ENCODE data around the gene RNPS1. TPM values are rescaled to one million over a fixed set of nuclear protein-coding genes. Genes with fewer than 3 reads are reported as not detected.

RNPS1 gene
- total RNA-seq, 1 experiment from 2014 or later, result 131 TPM

- H3K9ac ChIP-seq (ENCODE audit: low read length), result no peak overlapping the region
- H3K27me3 ChIP-seq (ENCODE audit: low read length), result no peaks in the 10 kb centered on the region
- no peak overlapping the region for H3K4me3 ChIP-seq (ENCODE audit: low read length)
- H3K4me2 ChIP-seq (ENCODE audit: low read length), result no peak overlapping the region
- no peaks in the 10 kb centered on the region for H3K9me2 ChIP-seq (replicated peaks; ENCODE audit: low read length)
- no peaks in the 10 kb centered on the region for H3K79me2 ChIP-seq (ENCODE audit: low read length)
- H3K36me3 ChIP-seq (ENCODE audit: low read depth, low read length), result no peaks in the 10 kb centered on the region
- H3K4me1 ChIP-seq (ENCODE audit: insufficient read depth, low read length), result no peaks in the 10 kb centered on the region
- CTCF ChIA-PET, result no interaction called here
- POLR2A ChIA-PET (ENCODE audit: unreplicated experiment), result no interaction called here
- TSS peak; percentile 35 for BruUV-seq (replicated peaks)
- H2AFZ ChIP-seq (ENCODE audit: low read length), result no peak overlapping the region
- DNase-seq, result no peak
- no peak for TF ChIP-seq EZH2phosphoT487 (IDR thresholded peaks at IDR 0.05; ENCODE audit: borderline replicate concordance, low read length)
- no peak for TF ChIP-seq CTCF (conservative IDR thresholded peaks at IDR 0.05; ENCODE audit: low read depth, low read length)
- no peak for TF ChIP-seq EZH2 (IDR thresholded peaks at IDR 0.05; ENCODE audit: low read length, unreplicated experiment)
- no peaks in the 10 kb centered on the region for H3F3A ChIP-seq (ENCODE audit: low read length, unreplicated experiment)
- ATAC-seq, result no peak
- intact Hi-C loops (cut with micrococcal nuclease), result no loop called here
- H3K9me3 ChIP-seq (ENCODE audit: low read length), result no peaks in the 10 kb centered on the region
- no peak overlapping the region for H3K27ac ChIP-seq (ENCODE audit: low read length)
- H4K20me1 ChIP-seq (ENCODE audit: low read length), result no peaks in the 10 kb centered on the region
These were observed 7.8 kb upstream of the RNPS1 start for GRCh38 chr16:2275476-2276367.

GRCh38 chr16:2273931-2274330, 6.0 kb upstream of the RNPS1 start:
- H3K9me3 ChIP-seq (ENCODE audit: low read length), result no peaks in the 10 kb centered on the region
- no peak for TF ChIP-seq EZH2phosphoT487 (IDR thresholded peaks at IDR 0.05; ENCODE audit: borderline replicate concordance, low read length)
- ATAC-seq (no peak), DNase-seq (no peak)
- peaks cover 7% of the 10 kb centered on the region; the same call in 1 of the 2 replicates for H3K4me1 ChIP-seq (ENCODE audit: insufficient read depth, low read length)
- no peak overlapping the region for H3K4me2 ChIP-seq (ENCODE audit: low read length)
- no peak overlapping the region for H3K27ac ChIP-seq (ENCODE audit: low read length)
- no peak overlapping the region for H3K4me3 ChIP-seq (ENCODE audit: low read length)
- ChIA-PET POLR2A (ENCODE audit: unreplicated experiment) (no interaction called here), CTCF (no interaction called here)
- H3K27me3 ChIP-seq (ENCODE audit: low read length), result no peaks in the 10 kb centered on the region
- H3K9ac ChIP-seq (ENCODE audit: low read length), result no peak overlapping the region
- intact Hi-C loops (cut with micrococcal nuclease), result no loop called here
- no peaks in the 10 kb centered on the region for H4K20me1 ChIP-seq (ENCODE audit: low read length)
- H3K79me2 ChIP-seq (ENCODE audit: low read length), result peaks cover 14% of the 10 kb centered on the region
- H3F3A ChIP-seq (ENCODE audit: low read length, unreplicated experiment), result no peaks in the 10 kb centered on the region
- no peaks in the 10 kb centered on the region for H3K9me2 ChIP-seq (replicated peaks; ENCODE audit: low read length)
- no peaks in the 10 kb centered on the region for H3K36me3 ChIP-seq (ENCODE audit: low read depth, low read length)
- no TSS peak for BruUV-seq (replicated peaks)
- no peak overlapping the region for H2AFZ ChIP-seq (ENCODE audit: low read length)

GRCh38 chr16:2273484-2273883, 5.6 kb upstream of the RNPS1 start:
- ChIA-PET CTCF (no interaction called here), POLR2A (ENCODE audit: unreplicated experiment) (no interaction called here)
- no peak overlapping the region for H3K9ac ChIP-seq (ENCODE audit: low read length)

More at GRCh38 chr16:2273484-2273883, 5.6 kb upstream of the RNPS1 start:
- H3K9me2 ChIP-seq (replicated peaks; ENCODE audit: low read length), result no peaks in the 10 kb centered on the region
- H4K20me1 ChIP-seq (ENCODE audit: low read length), result no peaks in the 10 kb centered on the region
- no peaks in the 10 kb centered on the region for H3K36me3 ChIP-seq (ENCODE audit: low read depth, low read length)
- H3F3A ChIP-seq (ENCODE audit: low read length, unreplicated experiment), result no peaks in the 10 kb centered on the region
- H3K4me3 ChIP-seq (ENCODE audit: low read length), result no peak overlapping the region
- H3K79me2 ChIP-seq (ENCODE audit: low read length), result peaks cover 19% of the 10 kb centered on the region
- no peak for TF ChIP-seq EZH2 (IDR thresholded peaks at IDR 0.05; ENCODE audit: low read length, unreplicated experiment)
- no peak for TF ChIP-seq CTCF (conservative IDR thresholded peaks at IDR 0.05; ENCODE audit: low read depth, low read length)
- TF ChIP-seq EZH2phosphoT487 (IDR thresholded peaks at IDR 0.05; ENCODE audit: borderline replicate concordance, low read length), result no peak
- H3K4me2 ChIP-seq (ENCODE audit: low read length), result no peak overlapping the region
- H3K27ac ChIP-seq (ENCODE audit: low read length), result no peak overlapping the region
- peaks cover 7% of the 10 kb centered on the region; the same call in 1 of the 2 replicates for H3K4me1 ChIP-seq (ENCODE audit: insufficient read depth, low read length)
- no peaks in the 10 kb centered on the region for H3K27me3 ChIP-seq (ENCODE audit: low read length)
- DNase-seq (no peak), ATAC-seq (no peak)
- no peaks in the 10 kb centered on the region for H3K9me3 ChIP-seq (ENCODE audit: low read length)
- no TSS peak for BruUV-seq (replicated peaks)
- intact Hi-C loops (cut with micrococcal nuclease), result no loop called here
- no peak overlapping the region for H2AFZ ChIP-seq (ENCODE audit: low read length)
